GM21737 (cell line): ENCODE results near the gene NMRAL1.
A peak's percentile ranks its signal among the peaks of the same experiment; 100 is the strongest.

Source experiments
- ATAC-seq: cut with Tn5 transposase; IDR thresholded peaks from one replicate; pipeline ENCODE4 v1.9.1; 2021; ENCODE audit warnings: mild to moderate bottlenecking, moderate library complexity; ENCODE audit not compliant: unreplicated experiment

Gene NMRAL1

GRCh38 chr16:4505356-4506147 is 31.1 kb upstream of the NMRAL1 start:
- ATAC-seq: peak; percentile 65

GRCh38 chr16:4501071-4501478 is 26.6 kb upstream of the NMRAL1 start:
- no peak for ATAC-seq

GRCh38 chr16:4500272-4500671 is 25.8 kb upstream of the NMRAL1 start:
- no peak for ATAC-seq

- ATAC-seq: no peak
Observed at GRCh38 chr16:4499196-4499555, 24.8 kb upstream of the NMRAL1 start.

GRCh38 chr16:4498546-4499195 is 24.2 kb upstream of the NMRAL1 start:
- ATAC-seq: no peak

GRCh38 chr16:4496305-4496704 is 21.9 kb upstream of the NMRAL1 start:
- no peak for ATAC-seq

- no peak for ATAC-seq
Observed at GRCh38 chr16:4495766-4496165, 21.3 kb upstream of the NMRAL1 start.

GRCh38 chr16:4494746-4495490 is 20.5 kb upstream of the NMRAL1 start:
- no peak for ATAC-seq

GRCh38 chr16:4491898-4492297 is 17.5 kb upstream of the NMRAL1 start:
- no peak for ATAC-seq

- no peak for ATAC-seq
Observed at GRCh38 chr16:4489030-4489429, 14.6 kb upstream of the NMRAL1 start.

GRCh38 chr16:4488499-4488967 is 14.1 kb upstream of the NMRAL1 start:
- ATAC-seq: no peak

GRCh38 chr16:4487955-4488498 is 13.6 kb upstream of the NMRAL1 start:
- no peak for ATAC-seq

- no peak for ATAC-seq
Observed at GRCh38 chr16:4486126-4486893, 11.9 kb upstream of the NMRAL1 start.

GRCh38 chr16:4481963-4482362 is 7.5 kb upstream of the NMRAL1 start:
- ATAC-seq: no peak

- no peak for ATAC-seq
Observed at GRCh38 chr16:4481526-4481925, 7.1 kb upstream of the NMRAL1 start.

GRCh38 chr16:4477966-4478365 is 3.5 kb upstream of the NMRAL1 start:
- ATAC-seq: no peak

GRCh38 chr16:4475880-4476788 is 1.7 kb upstream of the NMRAL1 start, which contains the start of gene HMOX2:
HMOX2 (plus strand) TSS chr16:4476398; CDS start chr16:4505525, 29,127 bp downstream.
- peak; percentile 84 for ATAC-seq

- ATAC-seq: no peak
Observed at GRCh38 chr16:4472880-4473279, 1.5 kb downstream of the NMRAL1 start.

GRCh38 chr16:4471869-4472268 is 2.6 kb downstream of the NMRAL1 start:
- ATAC-seq: no peak

- ATAC-seq: no peak
Observed at GRCh38 chr16:4468972-4469371, 5.5 kb downstream of the NMRAL1 start.
